Measurements from ENCODE around the gene UNKL. TPM values are rescaled to one million over a fixed set of nuclear protein-coding genes. Genes with fewer than 3 reads are reported as not detected.

The UNKL gene
- total RNA-seq, 2 donors from 2014 or later: 11.2 to 21.4 TPM

DNA sequence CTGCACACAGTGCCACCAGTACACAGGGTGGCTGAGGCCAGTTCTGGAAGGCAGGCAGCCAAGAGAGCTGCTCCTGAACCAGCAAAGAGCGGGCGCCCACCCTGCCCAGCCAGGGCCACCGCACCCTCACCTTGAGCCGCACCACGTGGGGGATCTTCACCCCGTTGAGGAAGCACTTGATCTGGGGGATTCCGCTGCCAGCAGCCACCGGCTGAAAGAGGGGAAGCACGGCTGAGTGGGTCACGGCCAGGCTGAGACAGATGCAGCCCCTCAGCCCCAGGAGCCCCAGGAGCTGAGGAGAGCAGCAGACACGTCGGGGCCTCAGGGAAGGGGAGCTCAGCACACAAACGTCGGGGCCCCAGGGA, 44.5 kb upstream of the UNKL start:
- no peak for TF ChIP-seq POLR2A (IDR thresholded peaks at IDR 0.05)
- TF ChIP-seq, protein P1, sequence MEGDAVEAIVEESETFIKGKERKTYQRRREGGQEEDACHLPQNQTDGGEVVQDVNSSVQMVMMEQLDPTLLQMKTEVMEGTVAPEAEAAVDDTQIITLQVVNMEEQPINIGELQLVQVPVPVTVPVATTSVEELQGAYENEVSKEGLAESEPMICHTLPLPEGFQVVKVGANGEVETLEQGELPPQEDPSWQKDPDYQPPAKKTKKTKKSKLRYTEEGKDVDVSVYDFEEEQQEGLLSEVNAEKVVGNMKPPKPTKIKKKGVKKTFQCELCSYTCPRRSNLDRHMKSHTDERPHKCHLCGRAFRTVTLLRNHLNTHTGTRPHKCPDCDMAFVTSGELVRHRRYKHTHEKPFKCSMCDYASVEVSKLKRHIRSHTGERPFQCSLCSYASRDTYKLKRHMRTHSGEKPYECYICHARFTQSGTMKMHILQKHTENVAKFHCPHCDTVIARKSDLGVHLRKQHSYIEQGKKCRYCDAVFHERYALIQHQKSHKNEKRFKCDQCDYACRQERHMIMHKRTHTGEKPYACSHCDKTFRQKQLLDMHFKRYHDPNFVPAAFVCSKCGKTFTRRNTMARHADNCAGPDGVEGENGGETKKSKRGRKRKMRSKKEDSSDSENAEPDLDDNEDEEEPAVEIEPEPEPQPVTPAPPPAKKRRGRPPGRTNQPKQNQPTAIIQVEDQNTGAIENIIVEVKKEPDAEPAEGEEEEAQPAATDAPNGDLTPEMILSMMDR (IDR thresholded peaks at IDR 0.05): no peak
- intact Hi-C loops (cut with DNase I): no loop called here
- WGBS, 2 donors: 81% methylated on average over 12 of the region's 14 CpGs; no CpG with 5 or more reads in 1 of the 2 donors
- ATAC-seq (no peak), DNase-seq (no peak)
- no peaks in the 10 kb centered on the region for H3K9me3 ChIP-seq
- H3K4me1 ChIP-seq: no peaks in the 10 kb centered on the region
- no peak overlapping the region for H3K27ac ChIP-seq
- H3K36me3 ChIP-seq (replicated peaks in 1 of 2; ENCODE audit: insufficient read depth in 1 of 2, low read depth in 2 of 2): peaks cover 0 to 18% of the 10 kb centered on the region in 2 donors
- no peak overlapping the region for H3K4me3 ChIP-seq
- H3K27me3 ChIP-seq: no peaks in the 10 kb centered on the region

- ATAC-seq: no peak
- Histone ChIP-seq H3K27me3 (no peaks in the 10 kb centered on the region), H3K4me1 (no peaks in the 10 kb centered on the region), H3K36me3 (replicated peaks in 1 of 2; ENCODE audit: insufficient read depth in 1 of 2, low read depth in 2 of 2) (peaks cover 0 to 23% of the 10 kb centered on the region in 2 donors), H3K4me3 (no peak overlapping the region), H3K27ac (no peak overlapping the region), H3K9me3 (no peaks in the 10 kb centered on the region)
- 93 to 96% methylated on average over 13 to 26 of the region's 26 CpGs for WGBS, 2 donors
- TF ChIP-seq, protein P1 (IDR thresholded peaks at IDR 0.05): no peak
- no peak for TF ChIP-seq POLR2A (IDR thresholded peaks at IDR 0.05)
- no peak for DNase-seq
- intact Hi-C loops (cut with DNase I): no loop called here
Measured at GRCh38 chr16:1458336-1458976, 44.0 kb upstream of the UNKL start.

DNA sequence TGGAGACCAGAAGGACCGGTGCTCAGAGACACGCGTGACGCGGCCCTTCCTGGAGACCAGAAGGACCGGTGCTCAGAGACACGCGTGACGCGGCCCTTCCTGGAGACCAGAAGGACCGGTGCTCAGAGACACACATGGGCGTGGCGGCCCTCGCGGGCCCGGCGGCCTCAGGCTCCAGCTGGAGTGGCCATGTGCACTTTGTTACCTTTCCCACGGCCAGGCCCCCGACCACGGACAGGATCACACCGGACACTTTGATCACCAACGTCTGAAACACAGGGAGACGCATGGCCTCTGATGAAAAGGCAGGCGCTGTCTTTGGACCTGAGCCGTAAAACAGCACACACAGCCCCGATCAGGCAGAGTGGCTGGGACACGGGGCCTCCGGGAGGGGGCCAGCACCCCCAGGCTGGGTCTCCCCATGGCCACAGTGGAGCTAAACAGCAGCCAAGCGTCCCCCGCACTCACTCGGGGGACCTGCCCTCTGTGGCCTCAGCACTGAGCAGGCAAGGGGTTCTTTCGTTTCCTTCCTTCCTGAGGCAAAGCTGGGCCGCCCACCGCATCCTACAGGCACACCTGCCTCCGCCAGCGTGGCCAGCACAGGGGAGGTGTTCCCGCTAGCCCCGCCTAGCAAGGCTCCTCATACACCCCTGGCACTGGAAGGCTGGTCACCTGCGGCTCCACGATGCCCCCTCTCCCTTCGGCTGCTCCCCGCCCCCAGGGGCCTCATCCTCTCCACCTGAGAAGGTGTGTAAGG, 43.2 kb upstream of the UNKL start:
- no peaks in the 10 kb centered on the region for H3K9me3 ChIP-seq
- 90 to 97% methylated on average over 9 to 42 of the region's 42 CpGs for WGBS, 2 donors
- DNase-seq (no peak), ATAC-seq (no peak)
- H3K36me3 ChIP-seq (replicated peaks in 1 of 2; ENCODE audit: insufficient read depth in 1 of 2, low read depth in 2 of 2): peaks cover 0 to 23% of the 10 kb centered on the region in 2 donors
- no peak overlapping the region for H3K4me3 ChIP-seq
- no peak for TF ChIP-seq POLR2A (IDR thresholded peaks at IDR 0.05)
- TF ChIP-seq, protein P1 (IDR thresholded peaks at IDR 0.05): no peak
- H3K27ac ChIP-seq: no peak overlapping the region
- H3K4me1 ChIP-seq: no peaks in the 10 kb centered on the region
- no peaks in the 10 kb centered on the region for H3K27me3 ChIP-seq
- intact Hi-C loops (cut with DNase I): no loop called here

DNA sequence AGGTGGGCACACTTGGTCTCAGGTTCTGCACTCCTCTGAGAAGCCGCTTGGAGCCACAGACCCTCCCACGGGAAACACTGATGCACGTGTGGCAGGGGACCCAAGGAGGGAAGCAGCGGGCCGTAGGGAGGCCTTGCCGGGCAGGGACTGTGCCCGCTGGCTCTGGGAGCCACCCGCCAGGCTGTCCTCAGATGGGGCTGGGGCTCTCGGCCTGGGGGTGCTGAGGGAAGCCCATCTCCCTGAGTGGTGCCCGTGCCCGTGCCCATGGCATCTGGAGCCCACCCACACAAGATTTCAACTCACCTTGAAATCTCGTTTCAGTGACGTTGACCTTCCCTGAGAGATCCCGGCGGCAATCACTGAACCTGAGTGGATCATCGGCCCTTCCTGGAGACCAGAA, 42.4 kb upstream of the UNKL start:
- H3K27me3 ChIP-seq: no peaks in the 10 kb centered on the region
- H3K36me3 ChIP-seq (replicated peaks in 1 of 2; ENCODE audit: insufficient read depth in 1 of 2, low read depth in 2 of 2): peaks cover 0 to 23% of the 10 kb centered on the region in 2 donors
- WGBS, 2 donors: 89 to 94% methylated on average over 6 to 15 of the region's 16 CpGs
- no peaks in the 10 kb centered on the region for H3K4me1 ChIP-seq
- no peak for DNase-seq
- no peaks in the 10 kb centered on the region for H3K9me3 ChIP-seq
- intact Hi-C loops (cut with DNase I): no loop called here
- ATAC-seq: no peak
- TF ChIP-seq POLR2A (IDR thresholded peaks at IDR 0.05): no peak
- TF ChIP-seq, protein P1 (IDR thresholded peaks at IDR 0.05): no peak
- H3K27ac ChIP-seq: no peak overlapping the region
- H3K4me3 ChIP-seq: no peak overlapping the region
